Measurements from ENCODE around the gene TEX51. TPM values are rescaled to one million over a fixed set of nuclear protein-coding genes. Genes with fewer than 3 reads are reported as not detected.

Gene TEX51
- polyA plus RNA-seq, 1 of the 3 experiments (the other 2 are of a cell fraction): not detected

- TF ChIP-seq USF2 (IDR thresholded peaks at IDR 0.05; ENCODE audit: borderline replicate concordance, low read depth, low read length) (no peak), NRF1 (IDR thresholded peaks at IDR 0.05; ENCODE audit: low read depth, low read length) (no peak), YY1 (IDR thresholded peaks at IDR 0.05; ENCODE audit: low read depth) (no peak), MXI1 (IDR thresholded peaks at IDR 0.05; ENCODE audit: low read depth, low read length) (no peak), ZBTB33 (IDR thresholded peaks at IDR 0.05; ENCODE audit: borderline replicate concordance, low read depth) (no peak)
Observed at GRCh38 chr2:126910637-126911036, 11.9 kb downstream of the TEX51 start (continued).

GRCh38 chr2:126911111-126911796, 12.6 kb downstream of the TEX51 start:
- no peaks in the 10 kb centered on the region for H3F3A ChIP-seq (replicated peaks; ENCODE audit: insufficient read depth)
- WGBS (ENCODE audit: low lambda C conversion rate): 13% methylated on average over 2 of the region's 8 CpGs
- H3K9me3 ChIP-seq: no peaks in the 10 kb centered on the region
- H2AFZ ChIP-seq (ENCODE audit: low read depth): no peak overlapping the region
- CTCF ChIA-PET: interaction anchor here (1.6 kb wide), 1 partner anchor 61 kb away, joined by 8 read pairs; no protein-coding TSS in a partner anchor
- H3K79me2 ChIP-seq (ENCODE audit: insufficient read depth): no peaks in the 10 kb centered on the region
- peaks cover 0 to 29% of the 10 kb centered on the region in 2 experiments; a peak in 2 of 4 replicates for H3K4me1 ChIP-seq (ENCODE audit: control insufficient read depth in 1 of 2, insufficient read depth in 2 of 2, low read depth in 1 of 2, low read length in 1 of 2)
- no peaks in the 10 kb centered on the region for H4K20me1 ChIP-seq (ENCODE audit: insufficient read depth)
- H3K36me3 ChIP-seq (replicated peaks in 1 of 2; ENCODE audit: control insufficient read depth in 1 of 2, insufficient read depth in 2 of 2, low read length in 1 of 2): no peaks in the 10 kb centered on the region
- no peak overlapping the region for H3K4me3 ChIP-seq (ENCODE audit: low read depth in 2 of 2, low read length in 1 of 2)
- H3K4me2 ChIP-seq: no peak overlapping the region
- no peaks in the 10 kb centered on the region for H3K27me3 ChIP-seq (ENCODE audit: insufficient read depth)
- TF ChIP-seq POLR2AphosphoS5 (IDR thresholded peaks at IDR 0.05; ENCODE audit: low read depth, low read length) (no peak), SMC3 (IDR thresholded peaks at IDR 0.05; ENCODE audit: low read depth, low read length) (no peak)
- H3K9me2 ChIP-seq: no peaks in the 10 kb centered on the region
- no peak for DNase-seq
- H3K27ac ChIP-seq (ENCODE audit: low read depth in 2 of 2, low read length in 1 of 2): no peak overlapping the region
- no peak overlapping the region for H3K9ac ChIP-seq
- POLR2A ChIA-PET: no interaction called here

DNA sequence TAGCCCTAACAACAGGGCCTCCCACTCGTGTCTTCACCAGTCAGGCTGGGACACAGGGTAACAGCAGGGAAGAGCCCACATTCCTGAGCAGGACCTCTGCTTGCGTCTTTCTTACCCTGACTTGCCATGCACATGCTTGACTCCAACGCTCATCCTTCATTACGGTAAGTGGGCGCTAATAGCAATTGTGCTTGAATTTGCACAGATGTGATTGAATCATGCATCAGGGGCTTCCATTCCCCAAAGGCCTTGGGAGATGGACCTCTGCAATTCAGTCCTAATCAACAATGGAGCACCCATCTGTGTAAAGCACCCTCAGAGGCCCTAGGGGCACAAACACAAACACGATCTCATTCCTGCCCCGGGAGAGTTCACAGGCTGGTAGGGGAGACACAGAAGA, 13.5 kb downstream of the TEX51 start:
- CTCF ChIA-PET: interaction anchor here (1.3 kb wide), 1 partner anchor 60 kb away, joined by 4 read pairs; no protein-coding TSS in a partner anchor
- Histone ChIP-seq H3K27me3 (ENCODE audit: insufficient read depth) (no peaks in the 10 kb centered on the region), H3K9ac (no peak overlapping the region), H3K4me1 (ENCODE audit: control insufficient read depth in 1 of 2, insufficient read depth in 2 of 2, low read depth in 1 of 2, low read length in 1 of 2) (peaks cover 0 to 26% of the 10 kb centered on the region in 2 experiments; a peak in 2 of 4 replicates), H3K9me2 (no peaks in the 10 kb centered on the region), H3K9me3 (no peaks in the 10 kb centered on the region), H3K27ac (ENCODE audit: low read depth in 2 of 2, low read length in 1 of 2) (no peak overlapping the region), H3K36me3 (replicated peaks in 1 of 2; ENCODE audit: control insufficient read depth in 1 of 2, insufficient read depth in 2 of 2, low read length in 1 of 2) (no peaks in the 10 kb centered on the region), H3K4me2 (no peak overlapping the region), H3F3A (replicated peaks; ENCODE audit: insufficient read depth) (no peaks in the 10 kb centered on the region), H2AFZ (ENCODE audit: low read depth) (no peak overlapping the region), H3K79me2 (ENCODE audit: insufficient read depth) (no peaks in the 10 kb centered on the region), H3K4me3 (ENCODE audit: low read depth in 2 of 2, low read length in 1 of 2) (no peak overlapping the region), H4K20me1 (ENCODE audit: insufficient read depth) (no peaks in the 10 kb centered on the region)
- 53% methylated on average over 7 of the region's 7 CpGs for WGBS (ENCODE audit: low lambda C conversion rate)
- POLR2A ChIA-PET: no interaction called here
- no peak for DNase-seq
- TF ChIP-seq RFX5 (IDR thresholded peaks at IDR 0.05; ENCODE audit: low read length): no peak
- TF ChIP-seq MEF2A (IDR thresholded peaks at IDR 0.05; ENCODE audit: borderline replicate concordance, low read depth): no peak
- no peak for TF ChIP-seq POLR2AphosphoS5 (IDR thresholded peaks at IDR 0.05; ENCODE audit: low read depth, low read length)
- TF ChIP-seq RXRA (IDR thresholded peaks at IDR 0.05; ENCODE audit: borderline replicate concordance, low read depth): no peak
- TF ChIP-seq GABPA (IDR thresholded peaks at IDR 0.05; ENCODE audit: low read depth): no peak
- no peak for TF ChIP-seq FOXJ3 (CRISPR knock-in tag; IDR thresholded peaks at IDR 0.05)

All from SK-N-SH (cell line).